HepG2 (cell line): Measurements from ENCODE around the gene LDLR. TPM values are rescaled to one million over a fixed set of nuclear protein-coding genes. Genes with fewer than 3 reads are reported as not detected.
A peak's percentile ranks its signal among the peaks of the same experiment; 100 is the strongest.

Experiments used
- ATAC-seq: fragments of 200-7000 bp; cut with Tn5 transposase; 3 replicates; pipeline ENCODE4 v1.9.1; 2020; ENCODE audit warnings: mild to moderate bottlenecking, moderate library complexity
- BruUV-seq: library from RNA; stranded (reverse); fragments of 400-500 nt; replicated peaks from 2 replicates; lab custom pipeline; 2021; lab: Mats Ljungman, UMichigan
- CTCF ChIA-PET: fragments of 300-600 bp; formaldehyde crosslinking; extraction: SDS; loops from one replicate; lab custom pipeline; 2021; ENCODE audit warnings: low total read pairs, inconsistent platforms, low intra/inter-chr PET ratio; lab: Yijun Ruan, JAX
- POLR2A ChIA-PET: fragments of 350-600 bp; sonication (Branson Sonifier 250); formaldehyde crosslinking; loops from one replicate; lab custom pipeline; 2020; ENCODE audit warnings: antibody characterized with exemption, inconsistent platforms; lab: Yijun Ruan, JAX
- DNase-seq: peaks from one replicate; pipeline ENCODE4 v3.0.0-alpha.2; 2015; ENCODE audit warnings: low spot score
- FAIRE-seq: peaks from 3 replicates; lab custom pipeline; 2011; peaks lifted over from hg19 to GRCh38; lab: Jason Lieb, UNC
- H2AFZ ChIP-seq: one replicate; pipeline ENCODE4 v1.6.1; 2011; ENCODE audit warnings: low read length, inconsistent platforms
- H3K27ac ChIP-seq: fragments of 300-600 bp; 3 replicates; pipeline ENCODE4 v1.8.0; 2011; ENCODE audit warnings: mixed run types, mild to moderate bottlenecking, mixed read lengths, low read length, inconsistent platforms; ENCODE audit not compliant: insufficient read depth; ENCODE audit errors: extremely low read length
- H3K27me3 ChIP-seq, 2 experiments: fragments of 200-600 bp in 1 of 2; 2 replicates in 1 of 2; 3 replicates in 1 of 2; pipeline versions ENCODE4 v1.6.0 to v1.8.0; 2011; ENCODE audit warnings: low read length in 2 of 2, mild to moderate bottlenecking in 2 of 2, moderate library complexity in 2 of 2, inconsistent platforms in 1 of 2; ENCODE audit not compliant: insufficient read depth in 2 of 2, control insufficient read depth in 1 of 2
- H3K36me3 ChIP-seq, 2 experiments: fragments of 200-600 bp in 1 of 2; replicated peaks in 1 of 2; 2 replicates in 1 of 2; 3 replicates in 1 of 2; pipeline versions ENCODE4 v1.5.1 to v1.8.0; 2011; ENCODE audit warnings: low read length in 2 of 2, inconsistent platforms in 1 of 2; ENCODE audit not compliant: insufficient read depth in 2 of 2, control insufficient read depth in 1 of 2
- H3K4me1 ChIP-seq: 2 replicates; pipeline ENCODE4 v1.5.1; 2012; ENCODE audit warnings: low read length, inconsistent platforms; ENCODE audit not compliant: insufficient read depth
- H3K4me2 ChIP-seq: 2 replicates; pipeline ENCODE4 v1.6.0; 2011; ENCODE audit warnings: low read depth, low read length, inconsistent platforms
- H3K4me3 ChIP-seq, 3 experiments: fragments of 200-600 bp in 1 of 3; sonication (generic), shearing (Covaris generic) in 1 of 3; replicated peaks in 1 of 3; 2 replicates each; pipeline ENCODE4 v1.5.1; 2011 to 2016; ENCODE audit warnings: low read length in 3 of 3, inconsistent platforms in 2 of 3, low read depth in 2 of 3, mild to moderate bottlenecking in 2 of 3, control low read depth in 1 of 3, mixed read lengths in 1 of 3; ENCODE audit not compliant: insufficient read depth in 1 of 3
- H3K79me2 ChIP-seq: one replicate; pipeline ENCODE4 v1.6.1; 2011; ENCODE audit warnings: low read length, inconsistent platforms; ENCODE audit not compliant: insufficient read depth
- H3K9ac ChIP-seq: 2 replicates; pipeline ENCODE4 v1.6.0; 2011; ENCODE audit warnings: mild to moderate bottlenecking, low read depth, low read length, inconsistent platforms; ENCODE audit not compliant: insufficient read depth
- H3K9me3 ChIP-seq: 2 replicates; pipeline ENCODE4 v1.5.1; 2012; ENCODE audit warnings: mild to moderate bottlenecking, low read length
- H4K20me1 ChIP-seq: 2 replicates; pipeline ENCODE4 v1.6.0; 2011; ENCODE audit warnings: inconsistent platforms, mild to moderate bottlenecking, low read length, moderate library complexity; ENCODE audit not compliant: insufficient read depth
- CENPX ChIP-seq: sonication (generic); formaldehyde crosslinking; IDR thresholded peaks from 2 replicates; pipeline ENCODE4 v1.9.0; 2021; ENCODE audit warnings: mild to moderate bottlenecking, missing genetic modification reagents, moderate library complexity
- DNMT3B ChIP-seq: conservative IDR thresholded peaks from 2 replicates; pipeline ENCODE4 v1.6.1; 2016; ENCODE audit warnings: missing biosample characterization, control low read depth
- HNRNPUL1 ChIP-seq: fragments of 200-400 bp; formaldehyde crosslinking; IDR thresholded peaks from 2 replicates; pipeline ENCODE4 v1.6.1; 2017; ENCODE audit warnings: low read depth, mild to moderate bottlenecking, low read length, moderate library complexity
- MEF2D ChIP-seq: sonication (generic); formaldehyde crosslinking; IDR thresholded peaks from 2 replicates; pipeline ENCODE4 v1.5.1; 2020; ENCODE audit warnings: mild to moderate bottlenecking, missing genetic modification reagents
- MEIS1 ChIP-seq: sonication (generic); formaldehyde crosslinking; IDR thresholded peaks from 2 replicates; pipeline ENCODE4 v1.9.0; 2021; ENCODE audit warnings: mild to moderate bottlenecking, missing genetic modification reagents, moderate library complexity, borderline replicate concordance
- RAD21 ChIP-seq: fragments of 450-650 bp; formaldehyde crosslinking; IDR thresholded peaks from 2 replicates; pipeline ENCODE4 v1.5.0; 2020; ENCODE audit warnings: mild to moderate bottlenecking
- RARA ChIP-seq: IDR thresholded peaks from 2 replicates; pipeline ENCODE4 v1.6.1; 2016; ENCODE audit warnings: missing genetic modification reagents, missing compliant biosample characterization
- RBM39 ChIP-seq: fragments of 200-400 bp; formaldehyde crosslinking; IDR thresholded peaks from one replicate; pipeline ENCODE4 v1.6.1; 2018; ENCODE audit warnings: antibody characterized with exemption, mild to moderate bottlenecking, low read depth, low read length; ENCODE audit not compliant: poor library complexity, severe bottlenecking
- SAP130 ChIP-seq: IDR thresholded peaks from 2 replicates; pipeline ENCODE4 v1.6.1; 2016; ENCODE audit warnings: low read depth
- SOX6 ChIP-seq, 2 experiments: fragments of 450-650 bp in 1 of 2; sonication (generic) in 1 of 2; formaldehyde crosslinking in 1 of 2; IDR thresholded peaks; 2 replicates each; pipeline versions ENCODE4 v1.4.0 to v1.6.1; 2017 to 2020; ENCODE audit warnings: antibody characterized with exemption in 1 of 2, mild to moderate bottlenecking in 1 of 2, missing genetic modification reagents in 1 of 2
- TBL1XR1 ChIP-seq: fragments of 150-350 bp; IDR thresholded peaks from 2 replicates; pipeline ENCODE4 v1.6.1; 2014; ENCODE audit warnings: borderline replicate concordance, low read length; ENCODE audit not compliant: partially characterized antibody
- TEAD3 ChIP-seq: optimal IDR thresholded peaks from 2 replicates; pipeline ENCODE3; 2016; ENCODE audit warnings: borderline replicate concordance
- TP53 ChIP-seq: sonication (generic); formaldehyde crosslinking; conservative IDR thresholded peaks from 2 replicates; pipeline ENCODE4 v1.4.0; 2020; ENCODE audit warnings: missing genetic modification reagents
- ZKSCAN1 ChIP-seq: fragments of 150-350 bp; IDR thresholded peaks from 2 replicates; pipeline ENCODE4 v1.6.1; 2014; ENCODE audit warnings: low read length
- ZKSCAN8 ChIP-seq: IDR thresholded peaks from 2 replicates; pipeline ENCODE4 v1.6.1; 2016; ENCODE audit warnings: borderline replicate concordance, missing genetic modification reagents, missing compliant biosample characterization
- ZNF350 ChIP-seq: sonication (generic); formaldehyde crosslinking; IDR thresholded peaks from 2 replicates; pipeline ENCODE4 v1.4.0; 2020; ENCODE audit warnings: mild to moderate bottlenecking, low read depth, missing genetic modification reagents, borderline replicate concordance
- ZNF362 ChIP-seq: sonication (generic); formaldehyde crosslinking; IDR thresholded peaks from 2 replicates; pipeline ENCODE4 v1.4.0; 2020; ENCODE audit warnings: missing genetic modification reagents, mild to moderate bottlenecking, borderline replicate concordance
- WGBS: methylation state at CpG from one replicate; pipeline ENCODE4 v1.1.6; 2017; ENCODE audit warnings: low lambda C conversion rate; 5-methylcytosine and 5-hydroxymethylcytosine counted together
- in situ Hi-C: cut with HindIII; loops from 2 replicates; pipeline ENCODE4 v1.10.0; 2017; ENCODE audit warnings: low pct_unique_long_range_greater_than_20kb; ENCODE audit not compliant: extremely low pct_ligation_motif_present
- intact Hi-C: fragments of 100-400 bp; cut with micrococcal nuclease; formaldehyde crosslinking; loops from one replicate; pipeline ENCODE4 v1.10.0; 2022; ENCODE audit not compliant: unreplicated experiment
- polyA plus RNA-seq, 8 experiments: library from polyadenylated mRNA; depleted of rRNA in 3 of 8; stranded (reverse) in 7 of 8; unstranded in 1 of 8; fragments of >200 nt; fragmentation: Illumina TruSeq in 4 of 8; extraction: Trizol in 4 of 8; gene quantifications; 2 replicates each; pipeline versions ENCODE4 v1.2.1 to v1.2.3, GENCODE V29; 2011 to 2016; ENCODE audit warnings: low read depth in 4 of 8, missing spikeins in 1 of 8, mixed read lengths in 1 of 8; ENCODE audit not compliant: insufficient read depth in 1 of 8
- total RNA-seq, 5 experiments: library from RNA; depleted of rRNA; stranded (reverse); fragments of >200 nt; fragmentation: Illumina TruSeq; extraction: Trizol; gene quantifications; 2 replicates each; pipeline ENCODE4 v1.2.3, GENCODE V29; 2016; ENCODE audit warnings: low read depth in 1 of 5
- TF ChIP-seq, protein P1 (sequence below): sonication (generic); formaldehyde crosslinking; IDR thresholded peaks from 2 replicates; pipeline ENCODE4 v1.4.0; 2020; ENCODE audit warnings: missing genetic modification reagents, low read depth, mild to moderate bottlenecking, borderline replicate concordance
- TF ChIP-seq, protein P2 (sequence below): sonication (generic); formaldehyde crosslinking; IDR thresholded peaks from 2 replicates; pipeline ENCODE4 v1.5.1; 2020; ENCODE audit warnings: mild to moderate bottlenecking, missing genetic modification reagents, borderline replicate concordance

LDLR gene
- total and polyA plus RNA-seq, 2 of the 13 experiments (the other 11 are each of a cell fraction or from before 2014, with no cell fraction given) = 51.6 to 92.5 TPM

- H2AFZ ChIP-seq = no peak overlapping the region
- H3K36me3 ChIP-seq = no peaks in the 10 kb centered on the region
- H3K27me3 ChIP-seq = no peaks in the 10 kb centered on the region; a peak in 1 of 5 replicates
- DNase-seq = peak; percentile 75
- H3K4me2 ChIP-seq = peak overlapping the region; percentile 85
- WGBS = 2% methylated on average over 23 of the region's 28 CpGs
- ChIA-PET POLR2A (interaction anchor here (1.6 to 2.0 kb wide), 4 partner anchors 8 to 99 kb away, joined by 3 to 12 read pairs (median 7); no protein-coding TSS in a partner anchor), CTCF (interaction anchor here (1.1 to 3.4 kb wide), 2 partner anchors 12 to 66 kb away, joined by 3 to 53 read pairs; no protein-coding TSS in a partner anchor)
- H3K79me2 ChIP-seq = no peaks in the 10 kb centered on the region
- BruUV-seq = no TSS peak
- intact Hi-C loops (loop anchor here (1.0 kb wide), 1 partner anchor 67 kb away; no protein-coding TSS in a partner anchor), in situ Hi-C loops (loop anchor here (5.0 kb wide), 1 partner anchor 65 kb away; no protein-coding TSS in a partner anchor)
- peak; percentile 64 for FAIRE-seq
- H3K4me3 ChIP-seq = peak overlapping the region; percentile 50 to 71 (median 59)
- peak overlapping the region; percentile 6; the same call in 1 of the 2 replicates for H3K9ac ChIP-seq
- ATAC-seq = peak; percentile 50
- no peak overlapping the region for H3K27ac ChIP-seq
- H3K4me1 ChIP-seq = peaks cover 54% of the 10 kb centered on the region
- H4K20me1 ChIP-seq = peaks cover 9% of the 10 kb centered on the region; the same call in 1 of the 2 replicates
- H3K9me3 ChIP-seq = no peaks in the 10 kb centered on the region
- TF ChIP-seq TEAD3 (CRISPR knock-in tag) = peak; percentile 21
- TF ChIP-seq ZNF350 (CRISPR knock-in tag) = 0 out of 2 replicates have a peak, but pooled peaks have one; percentile 33
- TF ChIP-seq SOX6 (IDR thresholded peaks at IDR 0.05) = no peak
- TF ChIP-seq SOX6 (CRISPR knock-in tag; IDR thresholded peaks at IDR 0.05) = peak; percentile 50
- TF ChIP-seq DNMT3B (CRISPR knock-in tag) = peak; percentile 69; the same call in 1 of the 2 replicates
- TF ChIP-seq RARA (CRISPR knock-in tag) = no peak
- peak; percentile 37; the same call in 1 of the 2 replicates for TF ChIP-seq MEIS1
- TF ChIP-seq TBL1XR1 = no peak
- TF ChIP-seq ZKSCAN8 (CRISPR knock-in tag) = peak; percentile 93
- TF ChIP-seq ZKSCAN1 = no peak
- TF ChIP-seq, protein P1, sequence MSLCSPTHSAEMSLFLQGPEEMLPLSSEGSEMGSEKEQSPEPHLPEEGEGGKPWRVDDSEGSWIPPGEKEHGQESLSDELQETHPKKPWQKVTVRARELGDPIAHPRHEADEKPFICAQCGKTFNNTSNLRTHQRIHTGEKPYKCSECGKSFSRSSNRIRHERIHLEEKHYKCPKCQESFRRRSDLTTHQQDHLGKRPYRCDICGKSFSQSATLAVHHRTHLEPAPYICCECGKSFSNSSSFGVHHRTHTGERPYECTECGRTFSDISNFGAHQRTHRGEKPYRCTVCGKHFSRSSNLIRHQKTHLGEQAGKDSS = peak; percentile 70; the same call in 1 of the 2 replicates
- TF ChIP-seq ZNF362 (CRISPR knock-in tag) = no peak
- no peak for TF ChIP-seq RBM39
- TF ChIP-seq, protein P2, sequence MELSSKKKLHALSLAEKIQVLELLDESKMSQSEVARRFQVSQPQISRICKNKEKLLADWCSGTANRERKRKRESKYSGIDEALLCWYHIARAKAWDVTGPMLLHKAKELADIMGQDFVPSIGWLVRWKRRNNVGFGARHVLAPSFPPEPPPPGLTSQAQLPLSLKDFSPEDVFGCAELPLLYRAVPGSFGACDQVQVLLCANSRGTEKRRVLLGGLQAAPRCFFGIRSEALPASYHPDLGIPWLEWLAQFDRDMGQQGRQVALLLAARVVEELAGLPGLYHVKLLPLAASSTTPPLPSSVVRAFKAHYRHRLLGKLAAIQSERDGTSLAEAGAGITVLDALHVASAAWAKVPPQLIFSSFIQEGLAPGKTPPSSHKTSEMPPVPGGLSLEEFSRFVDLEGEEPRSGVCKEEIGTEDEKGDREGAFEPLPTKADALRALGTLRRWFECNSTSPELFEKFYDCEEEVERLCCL (CRISPR knock-in tag) = no peak
- TF ChIP-seq CENPX (CRISPR knock-in tag) = no peak
- TF ChIP-seq RAD21 = peak; percentile 94
- no peak for TF ChIP-seq HNRNPUL1
- no peak for TF ChIP-seq TP53 (CRISPR knock-in tag)
- peak; percentile 50 for TF ChIP-seq SAP130 (CRISPR knock-in tag)
- TF ChIP-seq MEF2D (CRISPR knock-in tag) = peak; percentile 17; the same call in 1 of the 2 replicates
These were observed 48.5 kb downstream of the LDLR start for GRCh38 chr19:11137542-11138384.
